NOMO-1 treated with DMSO at 0.1 percent for 48 hours (cell line): ENCODE results near the gene NTRK3.
"Not testable (repeated sequence)": the region's sequence is repeated elsewhere in the genome, so short reads cannot be mapped to it uniquely, and the experiment has no call there.

Experiments used
- DNase-seq: peaks from one replicate; lab custom pipeline; 2025; ENCODE audit not compliant: unreplicated experiment; lab: John Stamatoyannopoulos, UW

Gene NTRK3

DNA sequence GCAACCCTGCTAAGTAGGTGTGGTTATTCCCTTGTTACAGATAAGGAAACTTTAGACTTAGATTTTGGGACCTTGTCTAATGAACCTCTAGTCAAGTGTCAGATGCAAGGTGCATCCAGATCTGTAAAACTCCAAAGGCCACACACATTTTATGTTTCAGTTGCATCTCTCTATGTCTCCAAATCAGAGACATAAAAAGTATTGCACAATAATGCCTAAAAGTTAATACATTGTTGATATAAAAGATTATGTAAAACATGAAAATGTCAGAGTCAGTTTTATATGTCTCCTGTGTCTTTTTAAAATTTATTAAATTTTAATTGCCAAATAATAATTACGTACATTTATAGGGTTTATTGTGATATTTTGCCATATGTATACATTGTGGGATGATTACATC, 408.5 kb downstream of the NTRK3 start:
- DNase-seq, result no peak

DNA sequence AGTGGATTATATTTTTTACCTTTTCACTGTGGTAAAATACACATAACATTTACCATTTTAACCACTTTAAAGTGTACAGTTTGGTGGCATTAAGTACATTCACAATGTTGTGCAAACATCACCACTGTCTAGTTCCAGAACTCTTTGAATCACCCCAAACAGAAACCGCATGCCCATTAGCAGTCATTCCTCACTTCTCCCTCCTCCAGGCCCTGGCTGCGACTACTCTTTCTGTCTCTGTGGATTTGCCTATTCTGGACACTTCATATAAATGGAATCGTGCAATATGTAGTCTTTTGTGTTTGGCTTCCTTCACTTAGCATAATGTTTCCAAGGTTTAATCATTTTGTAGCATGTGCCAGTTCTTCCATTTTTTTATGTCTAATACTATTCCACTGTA, 409.8 kb downstream of the NTRK3 start:
- DNase-seq, result no peak

DNA sequence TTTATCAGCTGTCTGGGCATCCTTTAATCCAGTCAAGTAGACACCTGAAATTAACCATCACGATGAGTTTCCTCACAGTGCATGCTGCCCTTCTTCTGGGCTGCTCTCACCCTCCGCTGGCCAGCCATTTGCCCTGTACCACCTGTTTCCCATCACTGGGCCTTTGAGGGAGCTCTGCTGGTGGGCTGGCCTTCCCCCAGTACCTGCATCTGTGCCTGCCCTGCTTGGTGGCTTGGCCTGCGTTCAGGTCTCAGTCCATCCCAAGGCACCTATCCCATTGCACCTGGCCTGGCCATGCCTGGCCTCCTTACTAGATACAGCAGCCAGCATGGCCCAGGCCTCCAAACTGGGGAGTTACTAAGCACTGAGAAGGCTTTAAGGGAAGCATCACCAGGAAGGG, 413.2 kb downstream of the NTRK3 start:
- DNase-seq, result no peak

DNA sequence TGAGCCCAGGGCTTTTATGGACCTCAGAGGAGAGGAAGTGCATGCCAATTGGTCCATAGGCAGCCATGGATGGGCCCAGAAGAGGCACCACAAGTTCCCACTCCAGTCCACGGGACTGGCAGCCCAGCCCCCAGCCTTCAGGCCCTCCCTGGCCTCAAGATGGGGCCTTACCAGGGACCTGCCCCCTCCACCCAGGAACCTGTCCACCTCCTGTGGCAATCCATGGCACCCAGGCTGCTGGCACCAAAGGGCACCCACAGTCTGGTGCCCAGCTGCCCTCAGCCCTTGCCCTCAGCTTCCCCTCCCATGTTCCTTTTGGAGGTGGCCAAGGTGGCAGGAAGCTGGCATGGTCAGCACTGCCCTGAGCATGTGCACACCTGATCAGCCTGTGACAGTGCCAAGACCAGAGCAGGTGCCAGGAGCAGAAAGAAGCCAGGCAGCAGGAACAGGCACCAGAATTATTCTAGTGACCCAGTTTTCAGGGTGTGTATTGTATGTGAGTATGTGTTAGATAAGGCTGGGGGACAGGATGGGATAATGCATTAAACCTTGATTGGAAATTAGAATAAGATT, 415.0 kb downstream of the NTRK3 start:
- no peak for DNase-seq

DNA sequence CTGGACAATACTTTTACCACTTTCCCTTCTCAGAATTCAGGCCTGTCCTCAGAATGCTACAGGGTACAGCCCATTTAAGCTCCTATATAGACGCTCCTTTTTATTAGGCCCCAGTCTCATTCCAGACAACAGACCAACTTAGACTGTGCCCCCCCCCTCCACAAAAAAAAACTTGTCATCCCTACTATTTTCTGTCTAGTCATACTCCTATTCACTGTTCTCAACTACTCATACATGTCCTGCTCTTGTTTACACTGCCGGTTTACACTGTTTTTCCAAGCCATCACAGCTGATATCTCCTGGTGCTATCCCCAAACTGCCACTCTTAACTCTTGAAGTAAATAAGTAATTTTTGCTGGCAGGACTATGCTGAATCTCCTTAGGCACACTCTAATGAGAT, 420.7 kb downstream of the NTRK3 start:
- not testable (repeated sequence) for DNase-seq

DNA sequence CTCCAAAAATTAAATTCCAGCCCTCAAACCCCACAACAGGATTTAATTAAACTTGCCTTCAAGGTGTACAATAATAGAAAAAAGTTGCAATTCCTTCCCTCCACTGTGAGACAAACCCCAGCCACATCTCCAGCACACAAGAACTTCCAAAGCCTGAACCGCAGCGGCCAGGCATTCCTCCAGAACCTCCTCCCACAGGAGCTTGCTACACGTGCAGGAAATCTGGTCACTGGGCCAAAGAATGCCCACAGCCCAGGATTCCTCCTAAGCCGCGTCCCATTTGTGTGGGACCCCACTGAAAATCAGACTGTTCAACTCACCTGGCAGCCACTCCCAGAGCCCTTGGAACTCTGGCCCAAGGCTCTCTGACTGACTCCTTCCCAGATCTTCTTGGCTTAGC, 423.2 kb downstream of the NTRK3 start:
- not testable (repeated sequence) for DNase-seq

DNA sequence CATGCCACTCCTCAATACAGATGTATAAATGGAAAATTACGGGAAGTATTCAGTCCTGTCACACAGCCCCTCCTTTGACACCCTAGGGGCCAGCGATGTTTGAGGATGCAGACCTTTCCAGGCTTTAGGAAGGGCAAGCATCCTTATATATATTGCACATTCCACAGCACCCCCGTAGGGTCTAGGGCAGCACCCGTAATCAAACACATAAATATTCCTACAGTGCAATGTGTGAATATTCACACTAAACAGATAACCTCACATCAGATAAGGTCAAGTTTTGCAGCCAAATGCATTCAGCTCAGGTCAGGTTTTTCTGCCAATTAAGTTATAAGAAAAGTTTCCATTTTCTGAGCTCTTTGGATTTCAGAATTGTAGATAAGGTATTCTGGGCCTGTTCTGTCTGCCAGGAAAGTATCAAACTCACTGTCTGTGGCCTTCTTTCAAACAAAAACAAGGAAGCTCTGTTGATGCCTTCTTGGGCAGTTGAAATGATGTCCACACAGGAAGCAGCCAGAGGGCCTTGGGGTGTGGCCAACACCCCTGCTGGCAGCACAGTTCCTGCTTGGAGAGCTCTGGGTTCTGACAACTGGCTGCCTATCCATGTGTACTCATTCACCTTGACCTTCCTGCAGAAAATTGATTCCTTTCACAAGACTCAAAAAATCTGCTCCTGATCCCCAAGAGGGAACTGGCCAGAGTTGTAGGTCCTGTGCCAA, 427.0 kb downstream of the NTRK3 start:
- DNase-seq, result peak; percentile 72

DNA sequence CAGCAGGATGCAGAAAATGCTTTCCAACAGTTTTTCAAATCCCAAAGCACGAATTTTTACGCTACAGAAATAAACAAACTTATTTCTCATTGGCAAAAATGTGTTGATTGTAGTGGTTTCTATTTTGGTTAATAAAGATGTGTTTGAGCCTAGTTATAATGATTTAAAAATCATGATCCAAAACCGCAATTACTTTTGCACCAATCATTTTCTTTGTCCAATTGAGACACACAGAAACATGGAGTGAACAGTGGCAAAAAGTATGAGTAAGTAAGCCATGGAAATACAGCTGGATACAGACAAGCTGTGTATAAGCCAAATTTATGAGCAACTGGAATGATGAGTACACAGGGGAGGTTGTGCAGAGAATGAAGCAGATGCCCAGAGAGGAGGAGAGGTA, 427.9 kb downstream of the NTRK3 start:
- no peak for DNase-seq

DNA sequence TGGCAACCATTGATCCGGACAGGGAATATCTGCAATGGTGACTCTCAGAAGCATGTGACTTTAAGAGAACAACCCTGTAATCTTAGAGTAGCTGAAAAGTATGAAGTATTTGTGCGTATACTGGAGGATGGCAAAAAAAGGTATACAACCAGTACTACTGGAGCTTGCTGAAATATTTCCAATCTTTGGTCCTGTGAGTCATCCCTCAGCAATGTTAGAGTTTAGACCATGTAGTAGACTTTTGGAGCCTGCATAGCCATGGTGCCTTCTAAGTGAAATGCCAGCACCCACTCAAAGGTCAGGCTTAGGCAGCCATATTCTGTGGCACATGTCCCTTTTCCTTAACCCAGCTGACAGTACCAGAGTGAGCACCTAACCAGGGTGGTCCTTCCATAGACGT, 429.4 kb downstream of the NTRK3 start:
- DNase-seq, result no peak

DNA sequence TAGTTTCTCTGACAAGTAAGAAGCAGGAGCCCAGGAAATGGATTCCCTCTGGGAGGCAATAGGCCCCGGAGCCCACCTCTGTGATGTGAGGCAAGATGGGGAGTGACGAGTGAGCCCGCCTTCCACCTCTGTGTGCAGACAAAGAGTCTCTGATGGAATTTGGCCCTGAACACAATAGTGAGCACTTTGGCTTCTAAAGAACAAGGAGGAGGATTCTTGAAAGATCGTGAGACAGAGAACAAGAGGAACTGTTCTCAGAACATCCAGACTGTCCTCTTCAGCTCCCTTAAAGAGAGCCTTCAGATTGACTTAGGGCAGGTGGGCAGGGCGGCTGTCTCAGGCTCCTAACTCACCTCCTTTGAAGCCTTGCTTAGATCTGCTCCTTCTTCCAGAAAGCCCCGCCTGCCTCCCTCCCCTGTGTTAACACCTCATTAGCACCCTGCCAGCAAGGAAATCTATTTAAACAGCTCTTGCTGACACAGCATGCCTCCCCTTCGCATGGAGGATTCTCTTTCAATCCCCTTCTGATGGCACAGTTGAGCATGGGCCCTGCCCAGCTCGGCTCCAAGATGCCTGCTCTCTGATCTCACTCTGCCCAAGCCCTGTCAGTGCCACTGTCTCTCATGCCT, 430.3 kb downstream of the NTRK3 start:
- no peak for DNase-seq

DNA sequence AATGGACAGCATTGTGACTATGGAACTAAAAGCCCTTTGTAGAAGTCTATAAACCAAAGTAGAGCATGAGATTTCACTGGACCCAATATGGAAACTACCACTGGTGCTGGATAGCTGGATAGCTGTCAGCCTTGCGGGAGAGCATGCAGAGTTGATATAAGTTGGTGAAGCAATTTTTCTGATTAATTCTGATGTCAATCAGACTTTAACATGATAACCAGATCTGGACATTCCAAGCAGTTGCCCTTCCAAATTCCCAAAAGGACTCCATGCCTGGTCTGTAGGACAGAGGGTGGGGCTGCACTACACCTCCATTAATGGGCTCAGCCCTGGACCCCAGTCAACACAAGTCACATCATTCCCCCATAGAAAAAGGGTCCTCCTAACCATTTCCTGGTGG, 437.8 kb downstream of the NTRK3 start:
- DNase-seq, result no peak

DNA sequence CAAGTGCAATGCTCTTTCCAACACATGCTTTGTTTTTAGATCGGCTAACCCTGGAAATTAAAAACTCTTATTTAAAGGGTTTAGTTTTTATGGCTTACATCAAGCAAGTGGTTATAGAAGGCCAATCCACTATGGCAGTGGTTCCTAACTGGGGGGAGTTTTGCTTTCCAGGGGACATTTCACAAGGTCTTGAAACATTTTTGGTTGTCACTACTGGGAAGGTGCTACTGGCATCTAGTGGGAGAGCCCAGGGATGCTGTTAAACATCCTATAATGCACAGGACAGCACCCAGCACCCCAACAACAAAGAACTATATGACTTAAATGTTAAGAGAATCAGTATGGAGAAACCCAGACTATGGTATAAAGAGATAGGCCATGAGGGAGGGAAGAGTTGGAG, 439.0 kb downstream of the NTRK3 start:
- DNase-seq, result no peak

DNA sequence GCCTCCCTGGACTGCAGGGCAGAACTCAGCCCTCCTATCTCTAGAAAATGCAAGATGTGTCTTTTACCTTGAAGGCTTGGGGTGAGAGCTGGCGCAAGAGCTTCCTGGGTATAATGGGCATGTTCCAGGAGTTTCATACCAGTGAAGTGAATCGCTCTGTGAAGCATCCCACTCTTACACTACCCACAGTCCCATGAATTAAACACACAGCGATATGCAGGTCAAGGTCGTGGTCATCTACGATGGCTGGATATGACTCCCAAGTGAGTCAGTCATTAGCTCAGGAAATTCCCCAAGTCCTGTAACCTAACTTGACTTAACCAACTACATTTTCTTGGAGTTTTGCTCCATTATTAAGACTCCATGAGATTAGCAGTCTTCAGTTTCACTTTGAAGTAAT, 439.7 kb downstream of the NTRK3 start:
- DNase-seq, result no peak

DNA sequence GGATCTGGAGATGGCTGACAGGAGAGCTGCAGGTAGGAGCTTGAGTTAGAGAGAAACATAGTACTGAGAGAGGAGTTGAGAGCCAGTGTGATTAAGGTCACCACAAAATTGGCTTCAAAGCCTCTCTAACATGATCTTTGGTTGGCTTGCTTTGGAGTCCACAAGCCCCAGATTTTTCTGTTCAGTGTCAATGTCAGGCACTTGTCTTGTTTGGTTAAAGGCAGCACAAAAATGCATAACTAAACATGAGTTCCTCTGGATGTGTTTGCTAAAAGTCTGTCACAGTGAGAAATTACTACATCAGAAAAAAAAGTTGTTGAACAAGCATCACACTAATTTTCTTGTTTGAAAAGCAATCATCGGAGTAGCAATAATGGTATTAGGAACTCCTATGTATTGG, 440.5 kb downstream of the NTRK3 start:
- no peak for DNase-seq
